Naive thymus-derived CD8-positive, alpha-beta T cell (primary cell): ENCODE data around the gene TPCN1. TPM values are rescaled to one million over a fixed set of nuclear protein-coding genes. Genes with fewer than 3 reads are reported as not detected.
A peak's percentile ranks its signal among the peaks of the same experiment; 100 is the strongest.

Experiments
- ATAC-seq, 2 donors: fragments of 150-1000 bp; cut with Tn5 transposase in 1 of 2; sonication (Bioruptor Pico), chemical (Tn5 transposase) in 1 of 2; 1 replicate in 1 of 2; 2 replicates in 1 of 2; pipeline ENCODE4 v1.10.0; 2021; ENCODE audit warnings: mild to moderate bottlenecking in 2 of 2, moderate library complexity in 2 of 2
- POLR2A ChIA-PET: fragments of 350-600 bp; sonication (Branson Sonifier 250); formaldehyde crosslinking; loops from one replicate; lab custom pipeline; 2021; ENCODE audit warnings: antibody characterized with exemption; lab: Charles Lee
- DNase-seq, 10 donors: peaks; one replicate each; pipeline versions ENCODE4 v3.0.0 to v3.0.0-alpha.2; 2020 to 2022
- H3K27ac Mint-ChIP-seq, 10 donors: one replicate each; pipeline ENCODE4 v1.8.0; 2020 to 2022; ENCODE audit warnings: mild to moderate bottlenecking in 10 of 10, mixed read lengths in 10 of 10, moderate library complexity in 4 of 10, inconsistent platforms in 1 of 10
- H3K27me3 Mint-ChIP-seq, 5 donors: one replicate each; pipeline ENCODE4 v1.8.0; 2021 to 2022; ENCODE audit warnings: mixed read lengths in 5 of 5
- H3K36me3 Mint-ChIP-seq, 3 donors: one replicate each; pipeline ENCODE4 v1.8.0; 2020 to 2022; ENCODE audit warnings: mixed read lengths in 3 of 3, mild to moderate bottlenecking in 2 of 3, inconsistent platforms in 1 of 3
- H3K4me1 Mint-ChIP-seq, 4 donors: one replicate each; pipeline ENCODE4 v1.8.0; 2021 to 2022; ENCODE audit warnings: mixed read lengths in 4 of 4
- H3K4me3 Mint-ChIP-seq, 10 donors: one replicate each; pipeline ENCODE4 v1.8.0; 2020 to 2022; ENCODE audit warnings: mild to moderate bottlenecking in 10 of 10, mixed read lengths in 10 of 10, moderate library complexity in 6 of 10, inconsistent platforms in 1 of 10
- H3K9me3 Mint-ChIP-seq, 9 donors: one replicate each; pipeline ENCODE4 v1.8.0; 2020 to 2022; ENCODE audit warnings: mixed read lengths in 9 of 9, mild to moderate bottlenecking in 3 of 9, inconsistent platforms in 1 of 9, moderate library complexity in 1 of 9
- polyA plus RNA-seq, 3 donors: library from polyadenylated mRNA; unstranded; fragments of 300-500 nt; fragmentation: Illumina TruSeq; gene quantifications; one replicate each; pipeline ENCODE4 v1.2.3, GENCODE V29; 2021
- total RNA-seq, 8 experiments: library from RNA in 2 of 8; stranded (reverse) in 2 of 8; gene quantifications; one replicate each; pipeline ENCODE4 v1.2.3 and lab custom pipeline; 2021 to 2026

The TPCN1 gene
- total RNA-seq (10 to 100 TPM; 81.2 to 83.0 TPM), polyA plus RNA-seq (10 to 100 TPM in 2 of 3 donors, 1 to 10 TPM in 1; 6.7 to 16.5 (median 11.0) TPM), total RNA-seq (lab: John Stamatoyannopoulos, UW) (28.6 to 80.8 (median 66.3) reads per million in 6 experiments)

GRCh38 chr12:113221181-113221996 lies at the start of gene TPCN1:
Gene TPCN1 (plus strand): TSS chr12:113221464. CDS start chr12:113226853, 5,389 bp downstream.
- H3K4me1 Mint-ChIP-seq: peaks cover 20 to 43% (median 41%) of the 10 kb centered on the region in 4 donors
- POLR2A ChIA-PET: interaction anchor here (0.6 to 5.1 kb wide), 10 partner anchors 10 to 1078 kb away, joined by 3 to 46 read pairs (median 8); partner anchors contain the start of genes DDX54, OAS2, RITA1 and SLC8B1
- H3K36me3 Mint-ChIP-seq: no peaks in the 10 kb centered on the region
- no peaks in the 10 kb centered on the region for H3K9me3 Mint-ChIP-seq
- ATAC-seq: peak; percentile 93 to 95
- DNase-seq: peak; percentile 95 to 99 (median 98)
- peak within 1 kb of the TSS; percentile 88 to 96 (median 94) for H3K27ac Mint-ChIP-seq
- peak within 1 kb of the TSS; percentile 85 to 95 (median 92) for H3K4me3 Mint-ChIP-seq
- no peaks in the 10 kb centered on the region for H3K27me3 Mint-ChIP-seq

- H3K4me3 Mint-ChIP-seq: no peak overlapping the region
- H3K27ac Mint-ChIP-seq: no peak overlapping the region
- no peaks in the 10 kb centered on the region for H3K27me3 Mint-ChIP-seq
- no peak for DNase-seq
- no peak for ATAC-seq
- H3K9me3 Mint-ChIP-seq: no peaks in the 10 kb centered on the region
- H3K4me1 Mint-ChIP-seq: peaks cover 2 to 17% (median 7%) of the 10 kb centered on the region in 4 donors
- POLR2A ChIA-PET: no interaction called here
- peaks cover 7 to 89% (median 41%) of the 10 kb centered on the region in 3 donors for H3K36me3 Mint-ChIP-seq
These were observed 49.7 kb upstream of the TPCN1 start for GRCh38 chr12:113171543-113171942.

- H3K4me3 Mint-ChIP-seq: peak overlapping the region in 1 of 10 donors; percentile 5
These were observed 49.1 kb upstream of the TPCN1 start for GRCh38 chr12:113172185-113172584.

GRCh38 chr12:113173081-113173698 lies 48.1 kb upstream of the TPCN1 start:
- DNase-seq (peak in 1 of 10 donors; percentile 38), ATAC-seq (no peak)
- Mint-ChIP-seq H3K27me3 (no peaks in the 10 kb centered on the region), H3K4me1 (peaks cover 2 to 17% (median 7%) of the 10 kb centered on the region in 4 donors), H3K36me3 (peaks cover 11 to 95% (median 55%) of the 10 kb centered on the region in 3 donors), H3K9me3 (no peaks in the 10 kb centered on the region), H3K27ac (peak overlapping the region in 2 of 10 donors; percentile 62 to 63), H3K4me3 (peak overlapping the region in 1 of 10 donors; percentile 25)
- POLR2A ChIA-PET: no interaction called here

More at GRCh38 chr12:113172185-113172584, 49.1 kb upstream of the TPCN1 start:
- Mint-ChIP-seq H3K9me3 (no peaks in the 10 kb centered on the region), H3K36me3 (peaks cover 7 to 89% (median 45%) of the 10 kb centered on the region in 3 donors), H3K27ac (peak overlapping the region in 1 of 10 donors; percentile 1), H3K4me1 (peaks cover 2 to 17% (median 7%) of the 10 kb centered on the region in 4 donors), H3K27me3 (no peaks in the 10 kb centered on the region)
- DNase-seq (no peak), ATAC-seq (no peak)
- POLR2A ChIA-PET: no interaction called here

GRCh38 chr12:113174461-113175384 lies 46.5 kb upstream of the TPCN1 start:
- POLR2A ChIA-PET: interaction anchor here (1.0 kb wide), 2 partner anchors 11 to 125 kb away, joined by 4 read pairs; partner anchors contain the start of gene RITA1
- Mint-ChIP-seq H3K4me1 (peaks cover 2 to 17% (median 7%) of the 10 kb centered on the region in 4 donors), H3K36me3 (peaks cover 11 to 96% (median 55%) of the 10 kb centered on the region in 3 donors), H3K27me3 (no peaks in the 10 kb centered on the region), H3K9me3 (no peaks in the 10 kb centered on the region), H3K4me3 (peak overlapping the region in 1 of 10 donors; percentile 24), H3K27ac (peak overlapping the region in 4 of 10 donors; percentile 35 to 81 (median 67))
- peak; percentile 53 to 83 (median 72) for DNase-seq
- peak; percentile 80 to 88 for ATAC-seq

DNA sequence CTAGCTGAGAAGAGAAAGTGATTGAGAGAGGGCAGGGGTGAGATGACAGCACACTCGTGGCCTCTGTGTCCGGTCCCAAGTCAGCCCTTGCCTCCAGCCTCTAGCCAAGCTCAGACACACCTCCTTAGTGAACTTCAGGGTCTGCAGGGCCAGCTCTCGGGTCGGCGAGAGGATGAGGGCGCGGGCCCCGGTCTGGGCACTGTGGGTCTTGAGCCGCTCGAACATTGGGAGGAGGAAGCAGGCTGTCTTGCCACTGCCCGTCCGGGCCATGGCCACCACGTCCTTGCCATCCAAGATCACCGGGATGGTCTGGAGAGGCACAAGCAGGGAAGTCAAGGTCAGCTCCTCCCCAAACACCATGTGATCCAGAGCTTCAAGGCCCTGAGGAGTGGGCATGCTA lies 42.2 kb upstream of the TPCN1 start:
- H3K36me3 Mint-ChIP-seq: peaks cover 4 to 77% (median 29%) of the 10 kb centered on the region in 3 donors
- no peaks in the 10 kb centered on the region for H3K27me3 Mint-ChIP-seq
- H3K4me3 Mint-ChIP-seq: no peak overlapping the region
- H3K4me1 Mint-ChIP-seq: peaks cover 7 to 24% (median 21%) of the 10 kb centered on the region in 4 donors
- H3K27ac Mint-ChIP-seq: peak overlapping the region in 3 of 10 donors; percentile 29 to 72 (median 31)
- H3K9me3 Mint-ChIP-seq: no peaks in the 10 kb centered on the region
- POLR2A ChIA-PET: no interaction called here
- ATAC-seq (no peak), DNase-seq (no peak)

GRCh38 chr12:113180333-113180732 lies 40.9 kb upstream of the TPCN1 start:
- H3K9me3 Mint-ChIP-seq: no peaks in the 10 kb centered on the region
- H3K4me1 Mint-ChIP-seq: peaks cover 5 to 27% (median 20%) of the 10 kb centered on the region in 4 donors
- no peak overlapping the region for H3K4me3 Mint-ChIP-seq
- H3K27me3 Mint-ChIP-seq: no peaks in the 10 kb centered on the region
- ATAC-seq: no peak
- DNase-seq: no peak
- POLR2A ChIA-PET: no interaction called here
- H3K36me3 Mint-ChIP-seq: peaks cover 4 to 68% (median 24%) of the 10 kb centered on the region in 3 donors
- no peak overlapping the region for H3K27ac Mint-ChIP-seq

DNA sequence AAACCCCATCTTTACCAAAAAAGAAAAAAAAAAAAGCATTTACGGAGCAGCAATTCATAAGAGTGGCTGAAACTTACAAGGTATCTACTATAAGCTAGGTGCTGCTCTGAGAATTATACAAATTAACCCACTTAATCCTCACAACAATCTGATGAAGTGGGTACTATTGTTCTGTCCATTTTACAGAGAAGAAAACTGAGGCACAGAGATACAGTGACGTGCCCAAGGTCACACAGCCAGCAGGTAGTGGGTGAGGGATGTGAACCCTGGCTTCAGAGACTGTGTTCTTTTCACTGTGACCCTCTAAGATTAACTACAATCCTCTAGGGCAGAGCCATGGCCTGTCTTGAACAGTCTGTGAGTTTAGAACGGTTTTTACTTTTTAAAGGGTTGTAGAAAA lies 39.3 kb upstream of the TPCN1 start:
- POLR2A ChIA-PET: interaction anchor here (0.7 kb wide), 1 partner anchor 92 kb away, joined by 3 read pairs; no protein-coding TSS in a partner anchor
- peaks cover 4 to 52% (median 19%) of the 10 kb centered on the region in 3 donors for H3K36me3 Mint-ChIP-seq
- no peaks in the 10 kb centered on the region for H3K27me3 Mint-ChIP-seq
- peaks cover 13 to 38% (median 31%) of the 10 kb centered on the region in 4 donors for H3K4me1 Mint-ChIP-seq
- no peak for ATAC-seq
- H3K9me3 Mint-ChIP-seq: no peaks in the 10 kb centered on the region
- H3K27ac Mint-ChIP-seq: peak overlapping the region in 8 of 10 donors; percentile 12 to 63 (median 45)
- DNase-seq: no peak
- H3K4me3 Mint-ChIP-seq: peak overlapping the region in 1 of 10 donors; percentile 45

GRCh38 chr12:113183030-113183589 lies 38.2 kb upstream of the TPCN1 start:
- POLR2A ChIA-PET: interaction anchor here (0.6 to 0.7 kb wide), 2 partner anchors 280 to 1023 kb away, joined by 3 to 4 read pairs; no protein-coding TSS in a partner anchor
- peaks cover 0 to 40% (median 7%) of the 10 kb centered on the region in 3 donors for H3K36me3 Mint-ChIP-seq

DNA sequence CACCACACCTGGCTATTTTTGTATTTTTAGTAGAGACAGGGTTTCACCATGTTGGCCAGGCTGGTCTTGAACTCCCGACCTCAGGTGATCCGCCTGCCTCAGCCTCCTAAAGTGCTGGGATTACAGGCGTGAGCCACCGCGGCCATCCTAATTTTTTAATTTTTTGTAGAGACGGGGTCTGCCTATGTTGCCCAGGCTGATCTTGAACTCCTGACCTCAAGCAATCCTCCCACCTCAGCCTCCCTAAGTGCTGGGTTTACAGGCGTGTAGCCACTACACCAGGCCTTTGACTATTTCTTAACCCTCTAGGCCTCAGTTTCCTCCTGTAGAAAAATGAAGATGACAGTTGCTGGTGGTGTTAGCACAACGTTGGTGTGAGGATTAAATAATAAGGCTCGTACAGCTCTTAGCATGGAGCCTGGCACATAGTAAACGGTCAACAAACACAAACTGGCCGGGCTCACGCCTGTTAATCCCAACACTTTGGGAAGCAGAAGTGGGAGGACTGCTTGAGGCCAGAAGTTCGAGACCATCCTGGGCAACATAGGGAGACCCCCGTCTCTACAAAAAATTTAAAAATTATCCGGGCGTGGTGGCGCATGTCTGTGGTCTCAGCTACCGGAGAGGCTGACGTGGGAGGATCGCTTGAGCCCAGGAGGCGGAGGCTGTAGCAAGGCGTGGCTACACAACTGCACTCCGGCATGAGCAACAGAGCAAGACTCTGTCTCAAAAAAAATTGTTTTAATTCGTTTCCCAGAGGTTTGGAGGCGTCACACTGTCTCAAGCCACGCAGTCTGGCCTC lies 37.0 kb upstream of the TPCN1 start:
- peak overlapping the region; percentile 90 to 99 (median 95) for H3K4me3 Mint-ChIP-seq

More at GRCh38 chr12:113183030-113183589, 38.2 kb upstream of the TPCN1 start:
- H3K27ac Mint-ChIP-seq: peak overlapping the region in 7 of 10 donors; percentile 33 to 89 (median 41)
- no peak for DNase-seq
- H3K4me1 Mint-ChIP-seq: peaks cover 16 to 47% (median 36%) of the 10 kb centered on the region in 4 donors
- ATAC-seq: no peak
- no peaks in the 10 kb centered on the region for H3K9me3 Mint-ChIP-seq
- no peaks in the 10 kb centered on the region for H3K27me3 Mint-ChIP-seq
- peak overlapping the region in 8 of 10 donors; percentile 44 to 99 (median 95) for H3K4me3 Mint-ChIP-seq

More for the DNA sequence above, 37.0 kb upstream of the TPCN1 start:
- DNase-seq (no peak), ATAC-seq (peak; percentile 63 to 70)
- Mint-ChIP-seq H3K27me3 (no peaks in the 10 kb centered on the region), H3K36me3 (peaks cover 0 to 38% (median 3%) of the 10 kb centered on the region in 3 donors), H3K4me1 (peaks cover 18 to 50% (median 39%) of the 10 kb centered on the region in 4 donors), H3K27ac (peak overlapping the region; percentile 84 to 98 (median 96)), H3K9me3 (no peaks in the 10 kb centered on the region)
- POLR2A ChIA-PET: interaction anchor here (1.6 to 3.0 kb wide), 4 partner anchors 29 to 206 kb away, joined by 3 to 19 read pairs (median 12); partner anchors contain the start of genes OAS2 and TPCN1
